Endothelial cell of umbilical vein (primary cell): Measurements from ENCODE around the gene RNF5. TPM values are rescaled to one million over a fixed set of nuclear protein-coding genes. Genes with fewer than 3 reads are reported as not detected.

Experiments
- BruUV-seq: library from RNA; stranded (reverse); fragments of 400-500 nt; replicated peaks from 2 replicates; lab custom pipeline; 2021; lab: Mats Ljungman, UMichigan
- CTCF ChIA-PET: fragments of 300-600, 350-600 bp; sonication (Branson Sonifier 250); formaldehyde crosslinking; loops from one replicate; lab custom pipeline; 2021; ENCODE audit warnings: antibody characterized with exemption, inconsistent platforms; lab: Charles Lee
- POLR2A ChIA-PET: fragments of 300-600, 350-600 bp; sonication (Branson Sonifier 250); formaldehyde crosslinking; loops from one replicate; lab custom pipeline; 2021; ENCODE audit warnings: antibody characterized with exemption, inconsistent platforms; lab: Charles Lee
- DNase-seq: peaks from one replicate; pipeline ENCODE4 v3.0.0-alpha.2; 2011; ENCODE audit warnings: low read depth, low spot score
- FAIRE-seq: peaks from 2 replicates; lab custom pipeline; 2011; peaks lifted over from hg19 to GRCh38; lab: Jason Lieb, UNC
- H2AFZ ChIP-seq: 2 replicates; pipeline ENCODE4 v1.6.0; 2012; ENCODE audit warnings: low read depth, low read length, control low read depth, inconsistent platforms
- H3K27ac ChIP-seq: 2 replicates; pipeline ENCODE4 v1.5.1; 2011; ENCODE audit warnings: low read depth, mild to moderate bottlenecking, control low read depth, low read length, moderate library complexity; ENCODE audit not compliant: insufficient read depth
- H3K27me3 ChIP-seq, 2 experiments: 2 replicates each; pipeline versions ENCODE4 v1.6.0 to v1.6.1; 2011; ENCODE audit warnings: low read length in 2 of 2, mixed read lengths in 1 of 2; ENCODE audit not compliant: control insufficient read depth in 2 of 2, insufficient read depth in 2 of 2
- H3K36me3 ChIP-seq, 2 experiments: 2 replicates in 1 of 2; 3 replicates in 1 of 2; pipeline ENCODE4 v1.5.1; 2011; ENCODE audit warnings: low read length in 2 of 2, mild to moderate bottlenecking in 1 of 2, moderate library complexity in 1 of 2; ENCODE audit not compliant: control insufficient read depth in 2 of 2, insufficient read depth in 2 of 2; ENCODE audit errors: extremely low read depth in 1 of 2
- H3K4me1 ChIP-seq: 3 replicates; pipeline ENCODE4 v1.5.1; 2011; ENCODE audit warnings: mild to moderate bottlenecking, low read length; ENCODE audit not compliant: control insufficient read depth, insufficient read depth; ENCODE audit errors: extremely low read depth
- H3K4me2 ChIP-seq: 2 replicates; pipeline ENCODE4 v1.6.1; 2011; ENCODE audit warnings: low read length, control low read depth, mixed read lengths; ENCODE audit not compliant: insufficient read depth
- H3K4me3 ChIP-seq, 3 experiments: fragments of 200-600 bp in 1 of 3; sonication (generic), shearing (Covaris generic) in 1 of 3; replicated peaks in 1 of 3; 2 replicates each; pipeline ENCODE4 v1.5.1; 2011 to 2016; ENCODE audit warnings: control low read depth in 3 of 3, low read length in 3 of 3, mild to moderate bottlenecking in 2 of 3, inconsistent platforms in 1 of 3, low read depth in 1 of 3, moderate library complexity in 1 of 3; ENCODE audit not compliant: insufficient read depth in 1 of 3
- H3K79me2 ChIP-seq: 2 replicates; pipeline ENCODE4 v1.6.0; 2012; ENCODE audit warnings: low read length, inconsistent platforms; ENCODE audit not compliant: control insufficient read depth, insufficient read depth
- H3K9ac ChIP-seq: replicated peaks from 2 replicates; pipeline ENCODE3; 2011; ENCODE audit warnings: low read length, control low read depth; ENCODE audit not compliant: insufficient read depth; ENCODE audit errors: extremely low read depth
- H3K9me1 ChIP-seq: replicated peaks from 3 replicates; pipeline ENCODE4 v1.6.0; 2011; ENCODE audit warnings: mild to moderate bottlenecking, low read length; ENCODE audit not compliant: control insufficient read depth, insufficient read depth; ENCODE audit errors: extremely low read depth
- H3K9me3 ChIP-seq: replicated peaks from 2 replicates; pipeline ENCODE4 v1.5.1; 2012; ENCODE audit warnings: low read length, inconsistent platforms; ENCODE audit not compliant: control insufficient read depth, insufficient read depth
- H4K20me1 ChIP-seq: replicated peaks from 2 replicates; pipeline ENCODE3; 2011; ENCODE audit warnings: mild to moderate bottlenecking, low read length; ENCODE audit not compliant: control insufficient read depth, insufficient read depth; ENCODE audit errors: extremely low read depth
- EZH2 ChIP-seq: IDR thresholded peaks from 2 replicates; pipeline ENCODE4 v1.6.1; 2012; ENCODE audit warnings: borderline replicate concordance, low read depth, mild to moderate bottlenecking, moderate library complexity, low read length, inconsistent platforms; ENCODE audit not compliant: severe bottlenecking
- FOS ChIP-seq: IDR thresholded peaks from 2 replicates; pipeline ENCODE4 v1.6.1; 2011; ENCODE audit warnings: mild to moderate bottlenecking, low read length, moderate library complexity, borderline replicate concordance; ENCODE audit not compliant: insufficient read depth
- GATA2 ChIP-seq: IDR thresholded peaks from 2 replicates; pipeline ENCODE4 v1.7.0; 2011; ENCODE audit warnings: low read depth, mild to moderate bottlenecking, moderate library complexity, mixed read lengths, low read length; ENCODE audit not compliant: insufficient read length, insufficient read depth
- JUN ChIP-seq: IDR thresholded peaks from 2 replicates; pipeline ENCODE4 v1.6.1; 2011; ENCODE audit warnings: borderline replicate concordance, low read depth; ENCODE audit not compliant: insufficient read length, insufficient read depth
- MAX ChIP-seq: IDR thresholded peaks from 2 replicates; pipeline ENCODE4 v1.6.1; 2011; ENCODE audit not compliant: insufficient read depth, insufficient read length
- MYC ChIP-seq: IDR thresholded peaks from one replicate; pipeline ENCODE4 v1.6.1; 2011; ENCODE audit warnings: mild to moderate bottlenecking, low read depth, low read length
- POLR2A ChIP-seq: IDR thresholded peaks from 2 replicates; pipeline ENCODE4 v1.6.1; 2012; ENCODE audit warnings: low read depth, mild to moderate bottlenecking, control low read depth, low read length
- POLR2AphosphoS5 ChIP-seq: IDR thresholded peaks from 2 replicates; pipeline ENCODE4 v1.6.1; 2012; ENCODE audit warnings: low read depth, mild to moderate bottlenecking, control low read depth, low read length, moderate library complexity; ENCODE audit not compliant: insufficient read depth
- dilution Hi-C: fragments of 300-500 bp; cut with MboI; formaldehyde crosslinking; loops from one replicate; pipeline ENCODE4 v1.15.0; 2019; ENCODE audit warnings: low sequenced_read_pairs; ENCODE audit not compliant: extremely low pct_ligation_motif_present
- intact Hi-C: fragments of 100-400 bp; cut with micrococcal nuclease; formaldehyde crosslinking; loops from one replicate; pipeline ENCODE4 v1.10.0; 2022
- polyA plus RNA-seq, 4 experiments: library from polyadenylated mRNA; depleted of rRNA in 3 of 4; stranded (reverse) in 3 of 4; unstranded in 1 of 4; fragments of >200 nt; gene quantifications; 2 replicates each; pipeline versions ENCODE4 v1.2.1 to v1.2.3, GENCODE V29; 2011 to 2012; ENCODE audit warnings: missing spikeins in 1 of 4
- total RNA-seq: library from RNA; stranded (reverse); gene quantifications from 2 replicates; pipeline ENCODE4 v1.2.3, GENCODE V29; 2021

Gene RNF5
- total and polyA plus RNA-seq, 2 donors (not counting 3 experiments of a cell fraction or from before 2014, with no cell fraction given) = 49.2 to 100 TPM

GRCh38 chr6:32203426-32204267 is 25.4 kb downstream of the RNF5 start:
- Histone ChIP-seq H3K4me2 (no peak overlapping the region), H3K9me3 (no peaks in the 10 kb centered on the region), H3K36me3 (peaks cover 7 to 12% of the 10 kb centered on the region in 2 experiments), H2AFZ (no peak overlapping the region), H3K79me2 (no peaks in the 10 kb centered on the region), H3K27ac (no peak overlapping the region), H3K4me3 (no peak overlapping the region), H4K20me1 (no peaks in the 10 kb centered on the region), H3K27me3 (no peaks in the 10 kb centered on the region), H3K4me1 (no peaks in the 10 kb centered on the region), H3K9me1 (no peaks in the 10 kb centered on the region), H3K9ac (no peak overlapping the region)
- POLR2A ChIA-PET = no interaction called here
- TF ChIP-seq FOS = no peak
- no peak for TF ChIP-seq MAX
- dilution Hi-C loops = no loop called here
- intact Hi-C loops = no loop called here
- CTCF ChIA-PET = interaction anchor here (1.1 kb wide), 1 partner anchor 85 kb away, joined by 3 read pairs; no protein-coding TSS in a partner anchor
- BruUV-seq = no TSS peak
- FAIRE-seq = no peak
- DNase-seq = no peak

- Histone ChIP-seq H3K9ac (no peak overlapping the region), H4K20me1 (no peaks in the 10 kb centered on the region), H3K4me1 (no peaks in the 10 kb centered on the region), H2AFZ (no peak overlapping the region), H3K9me3 (no peaks in the 10 kb centered on the region), H3K4me3 (no peak overlapping the region), H3K27ac (no peak overlapping the region), H3K27me3 (no peaks in the 10 kb centered on the region), H3K36me3 (peaks cover 7 to 12% of the 10 kb centered on the region in 2 experiments), H3K4me2 (no peak overlapping the region), H3K79me2 (no peaks in the 10 kb centered on the region), H3K9me1 (no peaks in the 10 kb centered on the region)
- POLR2A ChIA-PET = no interaction called here
- DNase-seq (no peak), FAIRE-seq (no peak)
- TF ChIP-seq MYC (no peak), EZH2 (no peak), GATA2 (no peak), POLR2AphosphoS5 (no peak), JUN (no peak), FOS (no peak), POLR2A (no peak), MAX (no peak)
- intact Hi-C loops (no loop called here), dilution Hi-C loops (no loop called here)
- BruUV-seq = no TSS peak
- CTCF ChIA-PET = no interaction called here
These were observed 26.1 kb downstream of the RNF5 start for GRCh38 chr6:32204268-32204715.
